NCI-H510A treated with DMSO at 0.1 percent for 48 hours (cell line): Measurements from ENCODE around the gene FLVCR1.

ENCODE experiments used
- DNase-seq: peaks from one replicate; lab custom pipeline; 2025; lab: John Stamatoyannopoulos, UW

Gene FLVCR1

GRCh38 chr1:212945463-212946160 is 87.5 kb downstream of the FLVCR1 start:
- no peak for DNase-seq

DNA sequence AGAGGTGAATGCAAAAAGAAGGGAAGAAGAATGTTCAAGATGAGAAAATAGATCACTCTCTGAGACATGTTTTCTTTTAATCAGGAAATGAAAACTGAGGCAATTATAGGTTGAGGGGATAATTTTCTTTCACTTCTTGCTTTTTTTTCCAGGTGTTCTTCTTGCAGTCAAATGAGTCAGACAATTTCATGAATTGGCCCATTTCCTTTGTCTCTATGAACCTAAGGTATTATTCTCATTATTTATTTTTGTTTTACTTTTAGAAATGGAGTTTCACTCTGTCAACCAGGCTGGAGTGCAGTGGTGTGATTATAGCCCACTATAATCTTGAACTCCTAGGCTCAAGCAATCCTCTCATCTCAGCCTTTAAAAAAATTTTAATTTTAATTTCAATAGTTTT is 88.8 kb downstream of the FLVCR1 start:
- DNase-seq: no peak
